RWPE1 (cell line): ENCODE results near the gene SMARCD2.
A peak's percentile ranks its signal among the peaks of the same experiment; 100 is the strongest.

Experiments used
- CTCF ChIA-PET: fragments of 350-600 bp; sonication (Branson Sonifier 250); formaldehyde crosslinking; extraction: SDS; loops from one replicate; lab custom pipeline; 2021; lab: Yijun Ruan, JAX
- POLR2A ChIA-PET: fragments of 400-600 bp; formaldehyde crosslinking; extraction: SDS; loops from one replicate; lab custom pipeline; 2020; ENCODE audit warnings: antibody characterized with exemption; ENCODE audit not compliant: low non-redundant PET; lab: Yijun Ruan, JAX
- DNase-seq: peaks from one replicate; pipeline ENCODE4 v3.0.0; 2012; ENCODE audit warnings: low spot score
- H3K27ac ChIP-seq: fragments of 450-650 bp; 2 replicates; pipeline ENCODE4 v1.5.1; 2017
- CTCF ChIP-seq: fragments of 450-650 bp; conservative IDR thresholded peaks from 2 replicates; pipeline ENCODE4 v1.5.1; 2017; ENCODE audit warnings: low read depth, mild to moderate bottlenecking

The SMARCD2 gene

GRCh38 chr17:63786117-63786516, 56.4 kb downstream of the SMARCD2 start:
- ChIA-PET CTCF (no interaction called here), POLR2A (no interaction called here)
- no peak for DNase-seq
- no peak overlapping the region for H3K27ac ChIP-seq
- TF ChIP-seq CTCF: no peak

GRCh38 chr17:63785556-63785955, 56.9 kb downstream of the SMARCD2 start:
- DNase-seq: peak; percentile 45
- TF ChIP-seq CTCF: no peak
- POLR2A ChIA-PET: no interaction called here
- CTCF ChIA-PET: no interaction called here
- peak overlapping the region; percentile 49 for H3K27ac ChIP-seq

GRCh38 chr17:63783522-63783921, 59.0 kb downstream of the SMARCD2 start:
- no peak for DNase-seq
- no peak for TF ChIP-seq CTCF
- H3K27ac ChIP-seq: no peak overlapping the region
- CTCF ChIA-PET: no interaction called here
- POLR2A ChIA-PET: no interaction called here
